GM21381 (cell line): ENCODE results near the gene CWF19L2.
"Not testable (repeated sequence)": the region's sequence is repeated elsewhere in the genome, so short reads cannot be mapped to it uniquely, and the experiment has no call there.

ENCODE experiments used
- ATAC-seq: cut with Tn5 transposase; IDR thresholded peaks from one replicate; pipeline ENCODE4 v1.9.1; 2021; ENCODE audit warnings: mild to moderate bottlenecking, moderate library complexity; ENCODE audit not compliant: unreplicated experiment

The CWF19L2 gene

DNA sequence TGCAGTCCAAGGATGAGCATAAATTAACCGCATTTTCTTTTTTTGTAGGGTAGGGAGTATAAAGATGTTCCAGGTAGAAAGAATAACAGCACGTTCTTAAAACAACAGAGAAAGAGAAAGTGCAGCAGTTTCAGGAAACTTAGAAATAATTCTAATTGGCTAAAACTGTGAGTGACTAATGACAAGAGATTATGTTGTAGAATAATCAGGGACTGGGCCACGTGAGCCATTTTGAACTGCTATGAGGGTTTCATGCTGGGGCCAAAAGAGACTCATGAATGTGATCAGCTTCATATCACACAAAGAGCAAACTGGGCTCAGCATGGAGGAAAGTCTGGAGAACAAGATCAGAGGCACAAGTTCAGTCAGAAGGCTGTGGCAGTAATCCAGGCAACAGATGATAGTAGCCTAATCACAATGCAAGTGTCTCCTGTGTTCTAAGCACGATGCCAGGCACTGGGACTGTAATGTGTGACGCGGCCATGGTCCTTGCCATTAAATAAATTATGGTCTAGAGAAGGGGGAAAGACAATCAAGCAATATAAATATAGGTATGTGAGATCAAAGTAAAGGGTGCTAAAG lies 17.9 kb downstream of the CWF19L2 start:
- no peak for ATAC-seq

DNA sequence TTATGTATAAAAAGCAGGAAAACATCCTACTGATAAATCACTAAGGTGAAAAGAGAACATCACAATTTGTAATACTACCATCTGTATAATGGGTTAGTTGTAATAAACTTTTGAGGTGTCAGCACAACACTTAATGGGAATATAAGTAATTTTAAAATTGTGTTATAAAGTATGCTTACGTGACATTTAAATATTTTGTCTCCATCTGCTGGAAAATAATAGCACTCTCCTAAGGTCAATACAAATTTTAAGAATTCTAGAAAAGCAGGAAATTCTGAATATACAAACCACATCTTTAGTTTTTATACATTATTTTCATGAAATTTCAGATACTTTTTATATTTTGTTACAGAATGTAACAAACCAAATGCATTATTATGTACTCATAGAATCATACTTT lies 19.5 kb downstream of the CWF19L2 start:
- no peak for ATAC-seq

DNA sequence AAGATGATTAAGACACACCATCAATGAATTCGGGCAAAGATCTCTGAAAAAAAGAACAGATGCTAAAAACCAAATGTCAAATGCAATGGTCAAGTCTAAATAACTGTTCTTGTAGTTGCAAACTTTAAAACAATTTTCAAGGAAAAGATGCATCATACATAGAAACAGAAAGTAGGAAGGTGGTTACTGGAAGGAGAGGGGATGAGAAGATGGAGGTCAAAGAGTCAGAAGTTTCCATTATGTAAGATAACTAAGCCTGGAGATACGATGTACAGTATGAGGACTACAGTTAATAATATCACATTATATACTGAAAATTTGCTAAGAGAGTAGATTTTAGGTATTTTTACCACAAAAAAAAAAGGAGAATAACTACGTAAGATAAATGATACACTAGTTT lies 27.1 kb downstream of the CWF19L2 start:
- ATAC-seq: no peak

DNA sequence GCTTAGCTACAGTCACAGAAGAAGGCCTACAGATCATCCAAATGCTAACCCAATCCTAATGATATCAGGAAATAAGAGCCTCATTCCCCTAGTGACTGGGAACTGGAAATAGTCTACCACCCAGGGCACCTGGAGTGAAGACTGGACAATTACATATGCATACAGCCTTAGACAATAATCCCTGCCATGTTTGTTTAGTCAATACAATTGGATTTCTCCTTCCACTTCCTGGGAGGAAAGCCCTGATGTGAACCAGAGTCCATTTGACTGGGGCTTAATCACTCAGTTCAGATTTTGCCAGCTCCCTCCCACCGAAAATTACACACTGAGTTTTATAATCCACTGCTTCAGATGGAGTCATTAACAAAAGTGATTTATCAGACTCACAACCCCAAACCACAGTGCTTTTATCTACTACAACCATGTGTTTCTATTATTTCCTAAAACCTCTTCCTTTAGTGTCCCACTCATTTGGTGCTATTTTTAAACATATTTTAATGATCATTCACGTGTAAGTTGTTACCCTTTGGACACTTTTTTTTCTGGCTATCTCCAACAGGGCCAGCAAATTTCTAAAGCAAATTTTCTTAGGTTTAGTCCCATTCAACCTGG lies 29.9 kb downstream of the CWF19L2 start:
- no peak for ATAC-seq

DNA sequence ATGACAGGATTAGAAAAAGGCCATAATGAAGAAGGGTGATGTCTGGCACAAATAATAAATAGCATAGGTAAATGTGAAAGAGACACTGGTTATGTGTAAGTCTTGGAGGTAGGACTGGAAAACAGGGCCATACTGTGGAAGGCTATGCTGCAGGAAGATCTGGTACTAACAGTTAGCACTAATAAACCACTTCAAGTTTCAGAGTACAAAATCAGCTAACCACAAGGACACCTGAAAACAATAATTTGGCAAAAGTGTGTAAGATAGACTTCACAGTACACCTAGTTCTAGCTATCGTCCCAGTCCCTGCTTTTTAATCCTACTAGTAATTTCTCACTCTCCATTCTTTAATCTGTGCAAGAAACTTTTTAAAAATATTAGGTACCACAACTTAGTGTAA lies 44.3 kb downstream of the CWF19L2 start:
- ATAC-seq: peak; percentile 54

DNA sequence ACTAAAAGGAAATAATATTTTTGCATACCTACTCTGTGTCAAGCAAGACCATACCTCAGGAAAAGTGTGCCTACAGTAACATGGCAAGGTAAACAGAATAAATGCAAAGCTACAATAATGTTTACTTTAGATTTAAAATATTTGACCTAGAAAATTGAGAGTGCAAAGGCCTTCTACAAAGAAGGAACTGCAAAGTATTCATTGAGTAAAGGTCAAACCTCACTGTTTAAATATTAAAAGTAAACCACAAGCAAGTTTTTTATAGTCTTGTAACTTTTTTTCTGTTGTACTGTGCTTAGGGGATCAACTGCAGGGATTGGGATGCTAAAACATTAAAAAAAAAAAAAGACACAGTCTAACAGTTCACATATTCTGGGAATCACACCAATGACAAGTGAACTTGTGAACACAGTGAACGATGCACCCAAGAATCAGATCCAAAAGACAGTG lies 48.8 kb downstream of the CWF19L2 start:
- ATAC-seq: no peak

DNA sequence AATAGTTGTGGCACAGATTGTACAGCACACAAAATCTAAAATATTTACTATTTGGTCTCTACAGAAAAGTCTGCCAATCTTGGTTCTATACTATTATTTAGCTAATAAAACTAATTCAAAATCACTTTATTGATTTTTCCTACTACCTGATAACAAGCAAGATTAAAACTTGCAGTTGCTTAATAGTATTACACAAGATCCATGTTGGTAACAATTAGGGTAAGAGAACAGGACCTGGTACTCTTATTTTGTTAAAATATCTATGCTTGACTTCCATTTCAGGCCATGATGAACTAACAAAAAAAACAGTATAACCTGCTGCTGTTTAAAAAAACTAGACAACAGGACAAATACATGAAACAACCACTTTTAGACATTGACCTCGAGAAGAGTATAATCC lies 52.4 kb downstream of the CWF19L2 start:
- no peak for ATAC-seq

DNA sequence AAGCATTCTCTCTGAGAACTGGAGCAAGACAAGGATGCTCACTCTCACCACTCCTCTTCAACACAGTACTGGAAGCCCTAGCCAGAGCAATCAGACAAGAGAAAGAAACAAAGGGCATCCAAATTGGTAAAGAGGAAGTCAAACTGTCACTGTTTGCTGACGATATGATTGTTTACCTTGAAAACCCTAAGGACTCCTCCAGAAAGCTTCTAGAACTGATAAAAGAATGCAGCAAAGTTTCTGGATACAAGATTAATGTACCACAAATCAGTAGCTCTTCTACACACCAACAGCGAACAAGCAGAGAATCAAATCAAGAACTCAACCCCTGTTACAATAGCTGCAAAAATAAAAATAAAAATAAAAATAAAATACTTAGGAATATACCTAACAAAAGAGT lies 56.5 kb downstream of the CWF19L2 start:
- not testable (repeated sequence) for ATAC-seq

DNA sequence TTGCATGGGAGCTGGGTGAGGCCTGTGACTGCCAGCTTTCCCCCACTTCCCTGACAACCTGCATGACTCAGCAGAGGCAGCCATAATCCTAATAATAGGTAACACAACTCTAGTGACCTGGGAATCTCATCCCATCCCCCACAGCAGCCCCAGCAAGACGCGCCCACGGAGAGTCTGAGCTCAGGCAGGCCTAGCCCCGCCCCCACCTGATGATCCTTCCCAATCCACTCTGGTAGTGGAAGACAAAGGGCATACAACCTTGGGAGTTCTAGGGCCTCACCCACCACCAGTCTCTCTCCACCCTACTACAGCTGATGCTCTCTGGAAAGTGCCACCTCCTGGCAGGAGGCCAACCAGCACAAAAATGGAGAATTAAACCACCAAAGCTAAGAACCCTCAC lies 60.3 kb downstream of the CWF19L2 start:
- no peak for ATAC-seq

DNA sequence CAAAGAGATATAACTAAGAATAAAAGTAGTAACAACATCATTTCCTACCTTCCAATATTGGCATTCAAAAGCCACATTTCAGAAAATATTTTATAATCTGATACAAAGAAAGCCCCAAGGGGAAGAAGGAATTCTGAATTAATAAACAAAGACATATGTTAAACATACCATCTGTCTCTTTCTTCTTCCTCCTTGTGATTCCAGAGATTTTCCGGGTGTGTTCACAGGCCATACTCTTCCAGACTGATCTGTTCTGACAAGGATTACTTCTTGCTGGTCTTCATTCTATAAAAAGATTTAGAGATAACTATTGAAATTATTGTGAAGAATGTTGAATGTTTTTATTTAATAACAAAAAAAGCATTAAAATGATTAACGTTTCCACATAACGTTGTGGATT lies 65.0 kb downstream of the CWF19L2 start:
- no peak for ATAC-seq

DNA sequence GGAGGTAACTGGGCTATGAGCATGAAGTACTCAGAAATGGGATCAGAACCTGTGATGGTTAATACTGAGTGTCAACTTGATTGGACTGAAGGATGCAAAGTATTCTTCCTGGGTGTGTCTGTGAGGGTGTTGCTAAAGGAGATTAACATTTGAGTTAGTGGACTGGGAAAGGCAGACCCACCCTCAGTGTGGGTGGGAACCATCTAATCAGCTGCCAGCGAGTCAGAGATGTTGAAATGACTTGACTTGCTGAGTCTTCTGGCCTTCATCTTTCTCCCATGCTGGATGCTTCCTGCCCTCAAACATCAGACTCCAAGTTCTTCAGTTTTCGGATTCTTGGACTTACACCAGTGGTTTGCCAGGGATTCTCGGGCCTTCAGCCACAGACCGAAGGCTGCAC lies 66.9 kb downstream of the CWF19L2 start:
- not testable (repeated sequence) for ATAC-seq

DNA sequence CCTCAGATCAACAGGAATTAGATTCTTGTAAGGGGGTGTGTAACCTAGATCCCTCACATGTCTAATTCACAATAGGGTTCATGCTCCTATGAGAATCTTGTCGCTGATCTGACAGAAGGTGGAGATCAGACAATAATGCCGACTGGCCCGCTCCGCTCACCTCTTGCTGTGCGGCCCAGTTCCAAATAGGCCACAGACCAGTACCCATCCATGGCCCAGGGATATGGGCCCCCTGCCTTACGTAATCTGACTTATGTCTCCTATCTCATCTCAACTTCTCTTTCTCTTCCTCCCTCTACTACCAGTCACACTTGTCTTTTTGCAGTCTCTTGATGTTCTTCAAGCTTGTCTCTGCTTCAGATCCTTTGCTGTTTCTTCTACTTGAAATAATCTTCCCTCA lies 70.0 kb downstream of the CWF19L2 start:
- no peak for ATAC-seq

DNA sequence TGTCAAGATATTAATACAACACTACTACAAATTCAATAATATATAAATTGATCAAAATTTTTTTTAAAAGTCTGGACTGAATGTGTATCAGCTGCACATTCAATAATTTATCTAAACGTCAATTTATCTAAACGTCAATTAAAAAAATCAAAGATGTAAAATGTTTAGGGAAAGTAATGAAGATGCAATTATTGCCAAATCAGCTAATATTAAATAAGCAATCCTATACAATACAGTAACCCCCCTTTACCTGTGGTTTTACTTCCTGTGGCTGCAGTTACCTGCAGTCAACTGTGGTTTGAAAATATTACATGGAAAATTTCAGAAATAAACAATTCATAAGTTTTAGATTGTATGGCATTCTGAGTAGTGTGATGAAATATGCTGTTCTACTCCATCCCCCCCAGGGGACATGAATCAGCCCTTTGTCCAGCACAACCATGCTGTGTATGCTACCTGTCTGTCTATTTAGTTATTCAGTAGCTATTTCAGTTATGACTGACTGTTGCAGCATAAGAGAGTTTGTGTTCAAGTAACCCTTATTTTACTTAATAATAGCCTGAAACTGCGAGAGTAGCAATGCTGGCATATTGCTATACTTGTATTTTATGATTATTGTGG lies 72.2 kb downstream of the CWF19L2 start:
- no peak for ATAC-seq

DNA sequence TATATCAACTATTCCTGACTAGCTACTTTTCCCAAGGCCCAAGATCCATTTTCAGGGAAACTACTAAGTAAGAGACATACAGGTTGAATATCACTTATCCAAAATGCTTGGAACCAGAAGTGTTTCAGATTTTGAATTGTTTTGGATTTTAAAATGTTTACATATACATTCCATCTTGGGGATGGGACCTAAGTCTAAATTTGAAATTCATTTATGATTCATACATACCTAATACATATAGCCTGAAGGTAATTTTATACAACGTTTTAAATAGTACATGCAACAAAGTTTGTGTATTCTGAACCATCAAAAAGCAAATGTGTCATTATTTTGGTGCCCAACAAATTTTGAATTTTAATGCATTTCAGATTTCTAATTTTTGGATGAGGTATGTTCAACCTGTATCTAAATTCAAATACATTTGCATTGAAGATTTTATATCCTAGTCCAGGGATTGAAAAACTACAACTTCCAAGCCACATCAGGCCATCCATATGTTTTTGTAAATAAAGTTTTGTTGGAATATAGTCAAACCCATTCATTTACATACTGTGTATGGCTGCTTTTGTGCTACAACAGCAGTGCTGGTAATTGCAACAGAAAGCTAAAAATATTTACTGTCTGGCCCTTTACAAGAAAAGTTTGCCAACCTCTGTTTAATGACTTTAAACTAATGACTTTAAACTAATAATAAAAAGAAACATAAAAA lies 73.3 kb downstream of the CWF19L2 start:
- ATAC-seq: no peak

DNA sequence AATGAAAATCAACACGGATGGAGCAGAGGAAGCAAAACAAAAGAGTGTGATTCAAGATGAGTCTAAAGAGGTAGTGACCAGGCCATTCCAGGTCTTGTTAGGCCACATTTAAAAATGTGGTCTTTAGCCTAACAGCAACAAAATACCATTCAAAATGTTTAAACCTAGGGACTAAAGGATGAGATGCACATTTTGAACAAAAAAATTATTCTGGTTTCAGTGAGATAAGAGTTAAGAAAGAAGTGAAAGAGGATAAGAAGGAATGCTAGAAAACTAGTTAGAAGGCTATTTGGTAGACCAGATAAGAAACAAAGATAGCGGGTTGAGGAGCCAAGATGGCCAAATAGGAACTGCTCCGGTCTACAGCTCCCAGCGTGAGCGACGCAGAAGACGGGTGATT lies 85.2 kb downstream of the CWF19L2 start:
- ATAC-seq: no peak

DNA sequence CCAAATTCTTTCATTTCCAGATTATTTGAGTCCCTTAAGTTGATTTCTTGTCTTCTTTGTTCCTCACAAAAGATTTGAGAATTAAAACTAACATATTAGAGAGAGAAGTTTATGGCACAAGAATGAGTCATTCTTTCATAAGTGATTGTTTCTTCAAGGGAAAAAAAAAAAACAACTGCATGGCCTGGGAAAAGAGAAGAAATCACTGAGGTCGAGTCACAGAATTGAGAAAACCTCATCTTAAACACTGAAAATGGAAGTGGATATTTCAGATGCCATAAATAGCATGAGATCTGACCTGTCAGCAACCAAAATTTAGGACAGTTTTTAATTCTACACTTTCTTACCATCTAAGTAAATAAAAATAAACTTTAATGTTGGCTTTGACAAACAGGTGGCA lies 87.2 kb downstream of the CWF19L2 start:
- ATAC-seq: no peak

DNA sequence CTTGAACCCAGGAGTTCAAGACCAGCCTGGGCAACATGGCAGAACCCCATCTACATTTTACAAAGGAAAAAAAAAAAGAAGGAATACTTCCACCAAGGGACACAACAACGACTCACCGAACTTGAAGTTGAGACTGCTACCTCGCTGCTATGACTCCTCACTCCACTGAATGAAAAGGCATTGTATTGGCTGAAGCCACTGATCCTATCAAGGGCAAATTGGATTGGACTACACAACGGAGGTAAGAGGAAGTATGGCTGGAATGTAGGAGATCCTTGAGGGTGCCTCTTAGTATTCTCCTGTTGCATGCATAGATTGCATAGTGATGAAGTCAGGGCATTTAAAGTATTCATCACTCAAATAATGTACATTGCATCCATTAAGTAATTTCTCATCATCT lies 97.9 kb downstream of the CWF19L2 start:
- no peak for ATAC-seq

DNA sequence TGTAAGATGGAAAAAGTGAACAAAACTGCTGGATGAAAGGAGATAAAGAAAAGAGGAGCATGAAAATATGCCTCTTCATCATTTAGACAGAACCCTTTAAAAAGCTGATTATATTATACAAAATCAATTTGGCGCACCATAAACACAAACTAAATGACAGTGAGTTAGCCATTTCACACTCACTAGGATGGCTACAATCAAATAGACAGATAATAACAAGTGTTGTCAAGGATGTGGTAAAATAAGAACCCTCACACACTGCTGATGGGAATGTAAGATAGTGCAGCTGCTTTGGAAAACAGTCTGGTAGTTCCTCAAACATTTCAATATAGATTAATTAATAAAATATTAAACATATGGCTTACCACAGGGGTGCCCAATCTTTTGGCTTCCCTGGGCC lies 99.7 kb downstream of the CWF19L2 start:
- no peak for ATAC-seq

DNA sequence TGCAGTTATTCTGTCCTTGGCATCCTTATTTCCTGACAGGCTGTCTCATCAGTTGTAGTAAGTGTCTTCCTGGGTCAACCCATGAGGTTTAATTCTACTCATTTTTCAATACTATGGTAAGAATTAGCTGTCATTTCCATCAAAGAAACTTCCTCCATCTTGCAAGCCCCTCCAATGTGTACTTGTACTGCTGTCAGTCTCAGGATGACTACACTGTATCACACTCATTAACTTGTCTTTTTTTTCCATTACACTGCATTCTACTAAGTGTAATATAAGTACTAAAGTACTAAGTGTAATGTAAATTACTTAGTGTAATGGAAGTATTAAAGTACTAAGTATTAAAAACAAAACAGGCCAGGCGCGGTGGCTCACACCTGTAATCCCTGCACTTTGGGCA lies 102.8 kb downstream of the CWF19L2 start:
- no peak for ATAC-seq

DNA sequence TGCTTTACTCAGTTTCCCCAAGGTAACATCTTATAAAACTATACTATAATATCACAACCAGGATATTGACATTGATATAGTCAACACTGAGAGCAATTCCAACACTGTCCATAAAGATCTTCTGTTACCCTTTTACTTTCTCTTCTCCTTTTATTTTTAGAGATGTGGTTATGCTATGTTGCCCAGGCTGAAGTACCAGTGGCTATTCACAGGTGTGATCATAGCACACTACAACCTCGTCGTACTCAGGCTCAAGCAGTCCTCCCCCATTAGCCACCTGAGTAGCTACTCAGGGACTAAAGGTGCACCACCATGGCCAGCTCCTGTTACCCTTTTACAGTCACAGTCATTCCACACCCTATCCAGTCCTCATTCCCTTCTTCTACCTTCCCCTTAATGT lies 119.7 kb downstream of the CWF19L2 start:
- ATAC-seq: peak; percentile 59

DNA sequence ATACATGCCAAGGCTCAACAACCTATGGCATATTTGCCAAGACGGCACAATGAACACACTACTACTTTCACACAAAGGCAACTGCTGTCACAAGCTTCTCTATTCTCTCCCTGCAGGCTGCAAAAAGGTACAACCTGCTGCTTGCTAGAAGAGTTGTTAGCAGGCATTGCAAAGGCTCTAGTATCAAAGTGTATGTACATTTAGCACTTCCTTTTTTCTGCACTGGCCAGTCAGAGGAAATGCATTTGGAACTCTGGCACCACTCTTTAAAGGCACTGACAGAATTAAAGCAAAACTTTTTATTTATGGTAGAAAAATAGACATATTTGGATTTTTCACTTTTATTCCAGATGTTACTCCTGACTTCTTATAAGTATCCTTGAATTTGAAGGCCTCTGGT lies 125.9 kb downstream of the CWF19L2 start:
- ATAC-seq: no peak

DNA sequence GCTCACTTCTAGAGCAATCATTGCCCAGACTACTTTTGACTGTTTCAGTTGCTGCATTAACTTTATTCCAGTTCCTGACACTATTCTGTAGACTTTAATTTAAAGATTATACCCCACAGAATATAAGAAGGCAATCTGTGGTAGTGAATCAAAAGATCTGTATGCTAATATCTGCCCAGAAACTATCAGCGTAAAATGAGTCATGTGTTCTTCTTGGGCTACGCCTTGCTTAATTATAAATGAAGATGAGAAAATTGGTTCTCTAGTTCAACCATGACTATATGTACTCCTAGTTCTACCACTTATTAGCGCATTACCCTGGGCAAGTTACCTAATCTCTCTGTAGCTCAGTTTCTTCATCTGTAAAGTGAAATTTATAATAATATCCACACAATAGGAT lies 128.5 kb downstream of the CWF19L2 start:
- no peak for ATAC-seq
